ENCODE results near the gene HYI. TPM values are rescaled to one million over a fixed set of nuclear protein-coding genes. Genes with fewer than 3 reads are reported as not detected.
"Not testable (repeated sequence)": the region's sequence is repeated elsewhere in the genome, so short reads cannot be mapped to it uniquely, and the experiment has no call there.

Gene HYI
- total RNA-seq, 3 donors from 2014 or later: 66.6 to 79.3 (median 70.1) TPM

- intact Hi-C loops (cut with DNase I; ENCODE audit: low total_unique reads): no loop called here
- no peak for TF ChIP-seq POLR2AphosphoS5 (IDR thresholded peaks at IDR 0.05)
- TF ChIP-seq CTCF (IDR thresholded peaks at IDR 0.05): no peak
- TF ChIP-seq POLR2A (IDR thresholded peaks at IDR 0.05): no peak
These were observed 27.8 kb upstream of the HYI start for GRCh38 chr1:43481491-43481890.

GRCh38 chr1:43479414-43479813 lies 25.7 kb upstream of the HYI start:
- TF ChIP-seq POLR2A (IDR thresholded peaks at IDR 0.05) (no peak), POLR2AphosphoS5 (IDR thresholded peaks at IDR 0.05) (no peak), CTCF (IDR thresholded peaks at IDR 0.05) (no peak)

More at GRCh38 chr1:43481491-43481890, 27.8 kb upstream of the HYI start:
- H3K9me3 ChIP-seq: no peaks in the 10 kb centered on the region
- no peaks in the 10 kb centered on the region for H3K36me3 ChIP-seq
- no peak overlapping the region for H3K4me3 ChIP-seq
- no peak for DNase-seq (ENCODE audit: low spot score in 2 of 2)
- H3K27me3 ChIP-seq: no peaks in the 10 kb centered on the region
- no peak overlapping the region for H3K27ac ChIP-seq
- no peaks in the 10 kb centered on the region for H3K4me1 ChIP-seq

GRCh38 chr1:43477716-43478115 lies 24.0 kb upstream of the HYI start:
- Histone ChIP-seq H3K9me3 (no peaks in the 10 kb centered on the region), H3K36me3 (no peaks in the 10 kb centered on the region), H3K27ac (no peak overlapping the region), H3K4me1 (no peaks in the 10 kb centered on the region), H3K4me3 (no peak overlapping the region), H3K27me3 (no peaks in the 10 kb centered on the region)
- no peak for DNase-seq (ENCODE audit: low spot score in 2 of 2)
- intact Hi-C loops (cut with DNase I; ENCODE audit: low total_unique reads): no loop called here
- TF ChIP-seq CTCF (IDR thresholded peaks at IDR 0.05): no peak
- TF ChIP-seq POLR2A (IDR thresholded peaks at IDR 0.05): no peak
- TF ChIP-seq POLR2AphosphoS5 (IDR thresholded peaks at IDR 0.05): no peak

More at GRCh38 chr1:43479414-43479813, 25.7 kb upstream of the HYI start:
- Histone ChIP-seq H3K4me3 (no peak overlapping the region), H3K27me3 (no peaks in the 10 kb centered on the region), H3K9me3 (no peaks in the 10 kb centered on the region), H3K4me1 (no peaks in the 10 kb centered on the region), H3K27ac (no peak overlapping the region), H3K36me3 (no peaks in the 10 kb centered on the region)
- intact Hi-C loops (cut with DNase I; ENCODE audit: low total_unique reads): no loop called here
- DNase-seq (ENCODE audit: low spot score in 2 of 2): no peak

GRCh38 chr1:43475611-43476401 lies 22.1 kb upstream of the HYI start:
- DNase-seq (ENCODE audit: low spot score in 2 of 2); H3K4me3 ChIP-seq; H3K9me3 ChIP-seq; H3K4me1 ChIP-seq; H3K36me3 ChIP-seq; intact Hi-C loops (cut with DNase I; ENCODE audit: low total_unique reads); H3K27ac ChIP-seq; H3K27me3 ChIP-seq: not testable (repeated sequence)

GRCh38 chr1:43473463-43473862 lies 19.7 kb upstream of the HYI start:
- H3K36me3 ChIP-seq: no peaks in the 10 kb centered on the region
- intact Hi-C loops (cut with DNase I; ENCODE audit: low total_unique reads): no loop called here
- no peak for DNase-seq (ENCODE audit: low spot score in 2 of 2)
- no peak overlapping the region for H3K27ac ChIP-seq
- no peak overlapping the region for H3K4me3 ChIP-seq
- H3K9me3 ChIP-seq: no peaks in the 10 kb centered on the region
- H3K4me1 ChIP-seq: no peaks in the 10 kb centered on the region
- no peak for TF ChIP-seq POLR2A (IDR thresholded peaks at IDR 0.05)
- TF ChIP-seq POLR2AphosphoS5 (IDR thresholded peaks at IDR 0.05): no peak
- no peak for TF ChIP-seq CTCF (IDR thresholded peaks at IDR 0.05)
- no peaks in the 10 kb centered on the region for H3K27me3 ChIP-seq
